OCI-LY7 (cell line): Measurements from ENCODE around the gene CCDC102A.

ENCODE experiments used
- EZH2phosphoT487 ChIP-seq: fragments of 200-600 bp; sonication (generic); IDR thresholded peaks from 2 replicates; pipeline ENCODE4 v1.6.1; 2018; ENCODE audit warnings: low read depth, borderline replicate concordance, mild to moderate bottlenecking, mixed run types, antibody characterized with exemption, low read length, moderate library complexity, mixed read lengths
- TF ChIP-seq, protein P1 (sequence below): fragments of 200-600 bp; sonication (generic); conservative IDR thresholded peaks from 2 replicates; pipeline ENCODE4 v1.5.1; 2014; ENCODE audit warnings: mild to moderate bottlenecking, antibody characterized with exemption, low read length, moderate library complexity, mixed read lengths

DNA sequence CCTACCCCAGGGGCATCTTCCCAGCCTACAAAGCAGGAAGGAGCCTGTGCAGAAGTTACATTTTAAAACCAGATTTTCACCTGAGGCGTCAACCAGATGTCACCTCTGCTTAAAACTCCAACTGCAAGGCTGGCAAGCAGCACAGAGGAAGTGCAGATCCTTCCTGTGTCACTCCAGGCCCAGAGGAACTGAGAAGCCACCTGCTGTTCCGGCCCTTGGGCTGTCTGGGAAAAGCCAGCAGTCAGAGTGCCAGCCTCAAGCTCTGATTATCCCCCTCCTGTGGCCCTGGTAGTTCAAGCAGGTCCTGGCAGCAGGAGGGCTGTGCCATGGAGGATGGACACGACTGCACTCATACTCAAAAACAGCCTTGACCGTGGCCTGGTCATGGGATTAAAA is 63.7 kb downstream of the CCDC102A start:
- TF ChIP-seq, protein P1, sequence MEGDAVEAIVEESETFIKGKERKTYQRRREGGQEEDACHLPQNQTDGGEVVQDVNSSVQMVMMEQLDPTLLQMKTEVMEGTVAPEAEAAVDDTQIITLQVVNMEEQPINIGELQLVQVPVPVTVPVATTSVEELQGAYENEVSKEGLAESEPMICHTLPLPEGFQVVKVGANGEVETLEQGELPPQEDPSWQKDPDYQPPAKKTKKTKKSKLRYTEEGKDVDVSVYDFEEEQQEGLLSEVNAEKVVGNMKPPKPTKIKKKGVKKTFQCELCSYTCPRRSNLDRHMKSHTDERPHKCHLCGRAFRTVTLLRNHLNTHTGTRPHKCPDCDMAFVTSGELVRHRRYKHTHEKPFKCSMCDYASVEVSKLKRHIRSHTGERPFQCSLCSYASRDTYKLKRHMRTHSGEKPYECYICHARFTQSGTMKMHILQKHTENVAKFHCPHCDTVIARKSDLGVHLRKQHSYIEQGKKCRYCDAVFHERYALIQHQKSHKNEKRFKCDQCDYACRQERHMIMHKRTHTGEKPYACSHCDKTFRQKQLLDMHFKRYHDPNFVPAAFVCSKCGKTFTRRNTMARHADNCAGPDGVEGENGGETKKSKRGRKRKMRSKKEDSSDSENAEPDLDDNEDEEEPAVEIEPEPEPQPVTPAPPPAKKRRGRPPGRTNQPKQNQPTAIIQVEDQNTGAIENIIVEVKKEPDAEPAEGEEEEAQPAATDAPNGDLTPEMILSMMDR: no peak
- TF ChIP-seq EZH2phosphoT487: no peak
